Stimulated activated CD4-positive, alpha-beta T cell treated with anti-CD3 and anti-CD28 coated beads, TNF-alpha, amount 100 ng/mL, for 4 hours (primary cell): ENCODE results near the gene FGFR2.
A peak's percentile ranks its signal among the peaks of the same experiment; 100 is the strongest.

Source experiments
- DNase-seq, 3 experiments: peaks; one replicate each; pipeline ENCODE4 v3.0.0-alpha.2; 2020; ENCODE audit warnings: low read depth in 3 of 3

Gene FGFR2

GRCh38 chr10:121610798-121611323, 12.6 kb upstream of the FGFR2 start:
- DNase-seq, result no peak

GRCh38 chr10:121609426-121610380, 11.5 kb upstream of the FGFR2 start:
- DNase-seq, result no peak

- peak in 1 of 3 experiments; percentile 2 for DNase-seq
These were observed 10.4 kb upstream of the FGFR2 start for GRCh38 chr10:121608469-121609190.

- DNase-seq, result no peak
These were observed 9.2 kb upstream of the FGFR2 start for GRCh38 chr10:121607310-121608055.

GRCh38 chr10:121605708-121606107, 7.5 kb upstream of the FGFR2 start:
- no peak for DNase-seq

- no peak for DNase-seq
These were observed 3.2 kb upstream of the FGFR2 start for GRCh38 chr10:121601458-121601857.

- no peak for DNase-seq
These were observed 2.4 kb upstream of the FGFR2 start for GRCh38 chr10:121600611-121601010.

GRCh38 chr10:121599947-121600346, 1.7 kb upstream of the FGFR2 start:
- no peak for DNase-seq

- DNase-seq, result no peak
These were observed 561 bp downstream of the FGFR2 start for GRCh38 chr10:121597504-121598262.

GRCh38 chr10:121596689-121597503, 1.3 kb downstream of the FGFR2 start:
- no peak for DNase-seq

- DNase-seq, result no peak
These were observed 2.2 kb downstream of the FGFR2 start for GRCh38 chr10:121595806-121596688.

GRCh38 chr10:121595351-121595805, 2.9 kb downstream of the FGFR2 start:
- DNase-seq, result no peak

GRCh38 chr10:121594623-121595350, 3.5 kb downstream of the FGFR2 start:
- DNase-seq, result no peak

GRCh38 chr10:121594076-121594475, 4.2 kb downstream of the FGFR2 start:
- DNase-seq, result no peak

GRCh38 chr10:121593281-121594075, 4.8 kb downstream of the FGFR2 start:
- no peak for DNase-seq

- DNase-seq, result no peak
These were observed 5.9 kb downstream of the FGFR2 start for GRCh38 chr10:121592155-121592890.

GRCh38 chr10:121591186-121591585, 7.1 kb downstream of the FGFR2 start:
- no peak for DNase-seq
